ENCODE measurements around the gene CA10.

CA10 gene

GRCh38 chr17:51668155-51668962 lies 490.2 kb downstream of the CA10 start:
- DNase-seq: no peak

GRCh38 chr17:51667706-51668083 lies 490.8 kb downstream of the CA10 start:
- no peak for DNase-seq

- DNase-seq: no peak
Measured at GRCh38 chr17:51666971-51667705, 491.4 kb downstream of the CA10 start.

GRCh38 chr17:51662204-51663056 lies 496.1 kb downstream of the CA10 start:
- peak; percentile 51 for DNase-seq

- DNase-seq: no peak
Measured at GRCh38 chr17:51661403-51661802, 497.1 kb downstream of the CA10 start.

- no peak for DNase-seq
Measured at GRCh38 chr17:51660266-51660665, 498.2 kb downstream of the CA10 start.

- no peak for DNase-seq
Measured at GRCh38 chr17:51657224-51657623, 501.3 kb downstream of the CA10 start.

- DNase-seq: no peak
Measured at GRCh38 chr17:51653878-51654277, 504.6 kb downstream of the CA10 start.

- DNase-seq: no peak
Measured at GRCh38 chr17:51652529-51652928, 506.0 kb downstream of the CA10 start.

GRCh38 chr17:51651513-51652298 lies 506.8 kb downstream of the CA10 start:
- no peak for DNase-seq

GRCh38 chr17:51650772-51651171 lies 507.7 kb downstream of the CA10 start:
- no peak for DNase-seq

- DNase-seq: no peak
Measured at GRCh38 chr17:51650202-51650601, 508.3 kb downstream of the CA10 start.

- DNase-seq: no peak
Measured at GRCh38 chr17:51647826-51648225, 510.7 kb downstream of the CA10 start.

GRCh38 chr17:51647067-51647466 lies 511.4 kb downstream of the CA10 start:
- no peak for DNase-seq

GRCh38 chr17:51646539-51646938 lies 512.0 kb downstream of the CA10 start:
- DNase-seq: no peak

GRCh38 chr17:51645056-51645455 lies 513.5 kb downstream of the CA10 start:
- no peak for DNase-seq

GRCh38 chr17:51643702-51644490 lies 514.6 kb downstream of the CA10 start:
- DNase-seq: no peak

GRCh38 chr17:51642029-51642428 lies 516.5 kb downstream of the CA10 start:
- DNase-seq: no peak

GRCh38 chr17:51640108-51640622 lies 518.3 kb downstream of the CA10 start:
- DNase-seq: peak; percentile 64

- DNase-seq: no peak
Measured at GRCh38 chr17:51638971-51639370, 519.5 kb downstream of the CA10 start.

GRCh38 chr17:51636291-51636690 lies 522.2 kb downstream of the CA10 start:
- DNase-seq: no peak

Measured in NCI-H774 (cell line).